Nephron progenitor cell (in vitro differentiated cells): ENCODE measurements around the gene ST6GAL1.
"Not testable (repeated sequence)": the region's sequence is repeated elsewhere in the genome, so short reads cannot be mapped to it uniquely, and the experiment has no call there.

Source experiments
- DNase-seq: peaks from one replicate; pipeline ENCODE4 v3.0.0; 2021
- H3K27ac Mint-ChIP-seq: 2 replicates; pipeline ENCODE4 v1.8.0; 2021; ENCODE audit warnings: mild to moderate bottlenecking, moderate library complexity, mixed read lengths
- H3K27me3 Mint-ChIP-seq: 2 replicates; pipeline ENCODE4 v1.8.0; 2021; ENCODE audit warnings: mild to moderate bottlenecking, low read depth, mixed read lengths; ENCODE audit not compliant: poor library complexity
- H3K36me3 Mint-ChIP-seq: 2 replicates; pipeline ENCODE4 v1.8.0; 2021; ENCODE audit warnings: low read depth, mixed read lengths
- H3K4me1 Mint-ChIP-seq: 2 replicates; pipeline ENCODE4 v1.8.0; 2021; ENCODE audit warnings: mixed read lengths
- H3K4me3 Mint-ChIP-seq: 2 replicates; pipeline ENCODE4 v1.8.0; 2021; ENCODE audit warnings: mild to moderate bottlenecking, moderate library complexity, mixed read lengths
- H3K9me3 Mint-ChIP-seq: 2 replicates; pipeline ENCODE4 v1.8.0; 2021; ENCODE audit warnings: mild to moderate bottlenecking, moderate library complexity, mixed read lengths
- TF ChIP-seq, protein P1 (sequence below): fragments of 200-600 bp; sonication (generic); IDR thresholded peaks from 2 replicates; pipeline ENCODE4 v1.5.0; 2021; ENCODE audit warnings: antibody characterized with exemption

Gene ST6GAL1

DNA sequence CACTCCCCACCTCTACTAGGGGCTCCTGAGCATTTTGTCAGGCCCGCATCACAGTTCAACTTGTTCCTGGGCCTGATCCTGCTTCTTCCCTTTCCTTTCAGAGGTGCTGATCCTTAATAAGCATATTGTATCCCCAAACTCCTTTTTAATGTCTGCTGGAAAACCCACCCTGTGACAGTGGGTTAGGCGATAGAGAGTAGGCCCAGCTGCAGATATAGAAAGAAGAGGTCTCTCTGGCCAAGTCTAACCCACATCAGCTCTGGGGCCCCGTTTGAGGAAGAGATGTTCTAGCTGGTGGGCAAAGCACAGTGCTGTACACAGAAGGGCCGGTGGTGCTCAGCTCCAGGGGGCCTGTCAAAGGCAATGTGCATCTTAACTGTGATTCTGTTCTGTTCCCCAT, 34.3 kb upstream of the ST6GAL1 start:
- H3K36me3 Mint-ChIP-seq: peaks cover 5% of the 10 kb centered on the region
- DNase-seq: no peak
- no peak overlapping the region for H3K4me3 Mint-ChIP-seq
- TF ChIP-seq, protein P1, sequence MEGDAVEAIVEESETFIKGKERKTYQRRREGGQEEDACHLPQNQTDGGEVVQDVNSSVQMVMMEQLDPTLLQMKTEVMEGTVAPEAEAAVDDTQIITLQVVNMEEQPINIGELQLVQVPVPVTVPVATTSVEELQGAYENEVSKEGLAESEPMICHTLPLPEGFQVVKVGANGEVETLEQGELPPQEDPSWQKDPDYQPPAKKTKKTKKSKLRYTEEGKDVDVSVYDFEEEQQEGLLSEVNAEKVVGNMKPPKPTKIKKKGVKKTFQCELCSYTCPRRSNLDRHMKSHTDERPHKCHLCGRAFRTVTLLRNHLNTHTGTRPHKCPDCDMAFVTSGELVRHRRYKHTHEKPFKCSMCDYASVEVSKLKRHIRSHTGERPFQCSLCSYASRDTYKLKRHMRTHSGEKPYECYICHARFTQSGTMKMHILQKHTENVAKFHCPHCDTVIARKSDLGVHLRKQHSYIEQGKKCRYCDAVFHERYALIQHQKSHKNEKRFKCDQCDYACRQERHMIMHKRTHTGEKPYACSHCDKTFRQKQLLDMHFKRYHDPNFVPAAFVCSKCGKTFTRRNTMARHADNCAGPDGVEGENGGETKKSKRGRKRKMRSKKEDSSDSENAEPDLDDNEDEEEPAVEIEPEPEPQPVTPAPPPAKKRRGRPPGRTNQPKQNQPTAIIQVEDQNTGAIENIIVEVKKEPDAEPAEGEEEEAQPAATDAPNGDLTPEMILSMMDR: no peak
- H3K27me3 Mint-ChIP-seq: peaks cover 5% of the 10 kb centered on the region
- H3K4me1 Mint-ChIP-seq: peaks cover 64% of the 10 kb centered on the region
- H3K27ac Mint-ChIP-seq: peak overlapping the region; percentile 66
- peaks cover 8% of the 10 kb centered on the region for H3K9me3 Mint-ChIP-seq

DNA sequence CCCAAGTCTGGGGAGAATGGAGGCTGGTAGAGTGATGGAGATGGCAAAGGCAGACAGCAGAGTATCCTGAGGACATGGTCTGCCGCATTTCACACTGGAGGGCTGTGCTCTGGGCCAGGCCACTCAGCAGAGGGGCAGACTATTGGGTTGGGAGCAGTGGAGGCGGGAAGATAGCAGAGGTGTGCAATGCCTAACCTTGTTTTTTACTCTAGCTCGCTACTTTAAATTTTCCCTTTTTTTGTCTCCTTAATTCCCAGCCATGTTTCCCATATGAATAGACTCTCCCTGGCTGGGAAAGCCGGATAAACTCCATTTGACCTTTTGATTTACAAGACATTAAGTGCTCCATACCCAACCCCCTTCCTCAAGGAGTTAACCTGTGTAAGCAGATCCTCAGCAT, 33.5 kb upstream of the ST6GAL1 start:
- Mint-ChIP-seq H3K27me3 (peaks cover 5% of the 10 kb centered on the region), H3K4me1 (peaks cover 64% of the 10 kb centered on the region), H3K9me3 (peaks cover 8% of the 10 kb centered on the region), H3K27ac (peak overlapping the region; percentile 66), H3K4me3 (peak overlapping the region; percentile 57), H3K36me3 (peaks cover 5% of the 10 kb centered on the region)
- TF ChIP-seq, protein P1: no peak
- peak; percentile 31 for DNase-seq

DNA sequence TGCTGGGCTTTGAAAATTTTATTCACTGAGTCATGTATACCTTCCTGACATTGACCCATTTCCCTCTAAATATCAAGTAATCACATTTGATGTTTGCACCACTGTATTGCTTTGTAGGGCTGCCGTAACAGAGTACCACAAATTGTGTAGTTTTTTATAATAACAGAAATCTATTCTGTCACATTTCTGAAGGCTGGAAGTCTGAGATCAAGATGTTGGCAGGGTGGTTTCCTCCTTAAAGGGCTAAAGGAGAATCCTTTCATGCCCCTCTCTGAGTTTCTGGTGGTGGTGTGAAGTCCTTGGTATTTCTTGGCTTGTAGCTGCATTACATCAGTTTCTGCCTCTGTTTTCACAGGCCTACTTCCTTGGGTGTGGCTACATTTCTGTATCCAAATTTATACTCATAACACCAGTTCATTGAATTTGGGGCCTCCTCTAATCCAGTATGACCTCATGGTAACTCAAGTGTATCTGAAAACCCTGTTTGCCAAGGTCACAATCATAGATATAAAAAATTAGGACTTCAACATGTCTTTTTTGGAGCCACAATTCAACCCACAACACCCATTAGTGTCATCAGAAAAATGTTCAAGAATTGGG, 29.1 kb upstream of the ST6GAL1 start:
- H3K36me3 Mint-ChIP-seq: peaks cover 14% of the 10 kb centered on the region
- peaks cover 43% of the 10 kb centered on the region for H3K4me1 Mint-ChIP-seq
- H3K27ac Mint-ChIP-seq: no peak overlapping the region

DNA sequence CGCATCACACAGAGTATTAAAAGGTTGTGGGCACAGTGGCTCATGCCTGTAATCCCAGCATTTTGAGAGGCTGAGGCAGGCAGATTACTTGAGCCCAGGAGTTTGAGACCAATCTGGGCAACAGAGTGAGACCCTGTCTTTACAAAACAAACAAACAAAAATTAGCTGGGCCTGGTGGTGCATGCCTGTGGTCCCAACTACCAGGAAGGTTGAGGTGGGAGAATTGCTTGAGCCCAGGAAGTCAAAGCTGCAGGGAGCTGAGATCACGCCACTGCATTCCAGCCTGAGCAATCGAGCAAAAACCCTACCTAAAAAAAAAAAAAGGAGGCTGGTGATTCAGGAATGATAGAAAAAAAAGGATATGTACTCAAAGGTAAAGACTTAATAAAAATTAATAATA, 28.2 kb upstream of the ST6GAL1 start:
- TF ChIP-seq, protein P1: no peak
- no peak for DNase-seq
- Mint-ChIP-seq H3K4me3 (no peak overlapping the region), H3K36me3 (peaks cover 11% of the 10 kb centered on the region), H3K4me1 (peaks cover 42% of the 10 kb centered on the region), H3K27ac (no peak overlapping the region), H3K9me3 (peaks cover 36% of the 10 kb centered on the region), H3K27me3 (peaks cover 3% of the 10 kb centered on the region)

More for the DNA sequence above, 29.1 kb upstream of the ST6GAL1 start:
- Mint-ChIP-seq H3K9me3 (peaks cover 28% of the 10 kb centered on the region), H3K27me3 (peaks cover 3% of the 10 kb centered on the region), H3K4me3 (no peak overlapping the region)
- TF ChIP-seq, protein P1: no peak
- DNase-seq: no peak

DNA sequence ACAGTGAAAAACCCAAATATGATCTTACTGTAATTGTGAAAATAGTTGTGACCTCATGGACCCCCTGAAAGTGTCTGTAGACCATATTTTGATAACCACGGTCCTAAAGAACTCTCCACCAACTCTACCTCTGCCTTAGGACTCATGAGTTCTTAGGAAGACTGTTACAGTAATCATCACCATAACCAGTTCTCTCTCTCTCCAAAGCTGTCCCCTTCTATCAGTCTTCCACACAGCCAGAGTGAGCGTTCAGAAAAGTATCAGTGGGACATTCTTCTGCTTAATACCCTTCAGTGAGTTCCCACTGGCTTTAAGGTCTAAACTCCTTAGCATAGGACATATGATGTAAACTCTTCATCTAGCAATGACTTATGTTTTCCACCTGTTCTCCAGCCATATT, 27.6 kb upstream of the ST6GAL1 start:
- peaks cover 13% of the 10 kb centered on the region for H3K36me3 Mint-ChIP-seq
- DNase-seq: no peak
- peaks cover 36% of the 10 kb centered on the region for H3K4me1 Mint-ChIP-seq
- H3K27ac Mint-ChIP-seq: no peak overlapping the region
- peaks cover 3% of the 10 kb centered on the region for H3K27me3 Mint-ChIP-seq
- H3K9me3 Mint-ChIP-seq: peaks cover 41% of the 10 kb centered on the region
- TF ChIP-seq, protein P1: no peak
- no peak overlapping the region for H3K4me3 Mint-ChIP-seq

DNA sequence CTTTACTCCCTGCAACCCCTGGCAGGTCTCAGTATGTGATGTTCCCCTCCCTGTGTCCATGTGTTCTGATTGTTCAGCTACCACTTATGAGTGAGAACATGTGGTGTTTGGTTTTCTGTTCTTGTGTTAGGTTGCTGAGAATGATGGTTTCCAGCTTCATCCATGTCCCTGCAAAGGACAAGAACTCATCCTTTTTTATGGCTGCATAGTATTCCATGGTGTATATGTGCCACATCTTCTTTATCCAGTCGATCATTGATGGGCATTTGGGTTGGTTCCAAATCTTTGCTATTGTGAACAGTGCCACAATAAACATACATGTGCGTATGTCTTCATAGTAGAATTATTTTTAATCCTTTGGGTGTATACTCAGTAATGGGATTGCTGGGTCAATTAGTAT, 26.6 kb upstream of the ST6GAL1 start:
- Mint-ChIP-seq H3K36me3 (peaks cover 20% of the 10 kb centered on the region), H3K4me1 (peaks cover 28% of the 10 kb centered on the region), H3K9me3 (peaks cover 51% of the 10 kb centered on the region)
- not testable (repeated sequence) for H3K27me3 Mint-ChIP-seq, H3K27ac Mint-ChIP-seq, H3K4me3 Mint-ChIP-seq, DNase-seq

DNA sequence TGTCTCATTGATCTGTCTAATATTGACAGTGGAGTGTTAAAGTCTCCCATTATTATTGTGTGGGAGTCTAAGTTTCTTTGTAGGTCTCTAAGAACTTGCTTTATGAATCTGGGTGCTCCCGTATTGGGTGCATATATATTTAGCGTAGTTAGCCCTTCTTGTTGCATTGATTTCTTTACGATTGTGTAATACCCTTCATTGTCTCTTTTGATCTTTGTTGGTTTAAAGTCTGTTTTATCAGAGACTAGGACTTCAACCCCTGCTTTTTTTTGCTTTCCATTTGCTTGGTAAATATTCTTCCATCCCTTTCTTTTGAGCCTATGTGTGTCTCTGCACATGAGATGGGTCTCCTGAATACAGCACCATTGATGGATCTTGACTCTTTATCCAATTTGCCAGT, 23.3 kb upstream of the ST6GAL1 start:
- H3K27ac Mint-ChIP-seq, H3K27me3 Mint-ChIP-seq, DNase-seq, H3K4me3 Mint-ChIP-seq: not testable (repeated sequence)
- peaks cover 20% of the 10 kb centered on the region for H3K36me3 Mint-ChIP-seq
- H3K9me3 Mint-ChIP-seq: peaks cover 52% of the 10 kb centered on the region
- H3K4me1 Mint-ChIP-seq: peaks cover 21% of the 10 kb centered on the region
